Stimulated activated CD8-positive, alpha-beta memory T cell treated with anti-CD3 and anti-CD28 coated beads, Interleukin-2, amount 100 ng/mL, for 1 hour (primary cell): ENCODE data around the gene TMEM138.

Experiments used
- DNase-seq, 2 donors: peaks; one replicate each; pipeline ENCODE4 v3.0.0-alpha.2; 2020; ENCODE audit warnings: low read depth in 2 of 2

The TMEM138 gene

DNA sequence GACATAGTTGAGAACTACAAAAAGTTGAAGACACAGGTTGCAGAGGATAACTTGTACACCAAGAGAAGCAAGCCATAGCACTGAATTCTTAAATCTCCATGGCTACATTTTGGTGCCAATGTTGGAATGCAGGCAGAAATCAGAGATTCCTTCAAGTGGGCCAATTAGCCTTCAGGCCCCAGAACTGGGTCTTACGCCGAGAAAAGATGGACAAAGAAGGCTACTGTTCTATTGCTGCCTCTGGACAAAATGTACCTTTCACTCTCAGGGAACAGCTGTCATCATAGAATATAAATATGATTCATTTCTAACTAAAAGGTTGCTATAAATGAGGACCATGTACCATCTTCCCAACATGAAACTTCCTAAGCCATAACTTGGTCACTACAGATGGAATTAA lies 43.9 kb downstream of the TMEM138 start:
- DNase-seq = no peak

DNA sequence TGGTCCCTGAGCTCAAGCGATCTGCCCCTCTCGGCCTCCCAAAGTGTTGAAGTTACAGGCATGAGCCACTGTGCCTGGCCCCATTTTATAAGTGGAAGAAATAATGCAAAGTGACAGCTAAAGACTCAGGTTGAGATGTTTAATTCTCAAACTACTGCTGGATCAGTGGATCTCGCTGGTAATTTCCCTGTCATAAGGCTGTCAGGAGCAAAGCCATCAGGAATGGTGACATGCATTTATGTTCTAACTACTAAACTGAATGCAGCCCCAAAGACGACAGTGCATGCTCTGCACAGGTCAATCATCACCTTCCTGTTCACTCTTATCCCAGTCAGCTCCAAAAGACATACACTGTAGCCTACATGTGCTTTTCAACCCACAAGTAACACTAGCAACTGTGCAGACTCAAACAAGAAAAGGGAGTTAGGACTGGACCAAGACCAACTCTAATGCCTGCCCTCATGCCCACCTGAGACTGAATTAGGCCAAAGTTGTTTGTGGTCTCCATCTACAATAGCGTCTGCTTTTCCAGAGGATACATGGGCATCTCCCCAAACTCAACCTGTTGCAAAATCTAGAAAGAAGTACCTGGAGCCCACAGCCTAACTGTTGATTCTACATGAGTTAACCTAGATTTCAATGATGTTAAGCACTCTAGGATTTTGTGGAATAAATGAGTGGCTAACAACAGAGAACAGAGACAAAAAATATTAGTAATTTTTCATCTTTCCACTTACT lies 45.0 kb downstream of the TMEM138 start:
- DNase-seq = no peak

- DNase-seq = no peak
Observed at GRCh38 chr11:61411589-61411988, 49.4 kb downstream of the TMEM138 start.

- no peak for DNase-seq
Observed at GRCh38 chr11:61413496-61413895, 51.3 kb downstream of the TMEM138 start.

GRCh38 chr11:61414547-61414946 lies 52.4 kb downstream of the TMEM138 start:
- no peak for DNase-seq

GRCh38 chr11:61415381-61415780 lies 53.2 kb downstream of the TMEM138 start:
- DNase-seq = no peak

DNA sequence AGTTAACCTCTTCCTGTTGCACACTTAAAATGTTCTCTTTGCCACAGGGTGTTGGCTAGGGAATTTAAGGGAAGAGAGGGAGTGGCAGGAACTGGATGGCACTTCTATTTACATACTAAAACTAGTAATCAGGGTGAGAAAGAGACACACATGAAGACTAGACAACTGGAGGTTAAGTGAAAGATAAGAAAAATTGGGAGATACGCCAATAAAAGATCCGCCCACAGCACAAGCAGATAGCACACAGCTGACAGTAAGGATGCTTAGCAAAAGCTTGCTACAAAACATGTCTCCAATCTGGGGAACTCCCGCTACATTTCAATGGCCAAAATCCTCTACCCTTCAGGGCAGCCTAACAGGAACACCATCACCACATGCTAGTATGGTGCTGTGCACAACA lies 54.8 kb downstream of the TMEM138 start:
- DNase-seq = no peak

DNA sequence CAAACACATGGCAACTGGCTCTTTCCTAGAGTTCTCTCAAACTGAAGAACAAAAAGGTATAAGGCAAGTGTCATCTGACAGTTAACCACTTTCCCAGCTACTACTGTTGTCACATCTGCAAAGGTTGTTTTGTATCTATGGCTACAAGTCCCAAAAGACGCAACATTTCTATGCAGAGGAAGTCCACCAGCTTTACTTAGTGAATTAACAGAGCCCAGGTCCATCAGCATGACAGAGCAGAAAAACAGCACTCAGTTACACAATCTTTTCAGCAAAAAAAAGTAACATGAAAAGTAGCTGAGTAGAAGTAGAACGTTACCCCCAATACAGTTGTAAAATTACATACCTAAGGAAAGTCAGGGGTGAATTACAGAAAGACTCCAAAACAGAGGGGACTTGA lies 55.5 kb downstream of the TMEM138 start:
- DNase-seq = no peak

- no peak for DNase-seq
Observed at GRCh38 chr11:61418136-61418535, 56.0 kb downstream of the TMEM138 start.
